GM15510 (cell line): ENCODE results near the gene RAP1GAP2.

ENCODE experiments used
- POLR2A ChIP-seq: IDR thresholded peaks from 3 replicates; pipeline ENCODE4 v1.6.1; 2011; ENCODE audit warnings: borderline replicate concordance; ENCODE audit not compliant: insufficient read length; ENCODE audit errors: extremely low read depth

The RAP1GAP2 gene

GRCh38 chr17:2853283-2854142, 57.3 kb downstream of the RAP1GAP2 start:
- no peak for TF ChIP-seq POLR2A

DNA sequence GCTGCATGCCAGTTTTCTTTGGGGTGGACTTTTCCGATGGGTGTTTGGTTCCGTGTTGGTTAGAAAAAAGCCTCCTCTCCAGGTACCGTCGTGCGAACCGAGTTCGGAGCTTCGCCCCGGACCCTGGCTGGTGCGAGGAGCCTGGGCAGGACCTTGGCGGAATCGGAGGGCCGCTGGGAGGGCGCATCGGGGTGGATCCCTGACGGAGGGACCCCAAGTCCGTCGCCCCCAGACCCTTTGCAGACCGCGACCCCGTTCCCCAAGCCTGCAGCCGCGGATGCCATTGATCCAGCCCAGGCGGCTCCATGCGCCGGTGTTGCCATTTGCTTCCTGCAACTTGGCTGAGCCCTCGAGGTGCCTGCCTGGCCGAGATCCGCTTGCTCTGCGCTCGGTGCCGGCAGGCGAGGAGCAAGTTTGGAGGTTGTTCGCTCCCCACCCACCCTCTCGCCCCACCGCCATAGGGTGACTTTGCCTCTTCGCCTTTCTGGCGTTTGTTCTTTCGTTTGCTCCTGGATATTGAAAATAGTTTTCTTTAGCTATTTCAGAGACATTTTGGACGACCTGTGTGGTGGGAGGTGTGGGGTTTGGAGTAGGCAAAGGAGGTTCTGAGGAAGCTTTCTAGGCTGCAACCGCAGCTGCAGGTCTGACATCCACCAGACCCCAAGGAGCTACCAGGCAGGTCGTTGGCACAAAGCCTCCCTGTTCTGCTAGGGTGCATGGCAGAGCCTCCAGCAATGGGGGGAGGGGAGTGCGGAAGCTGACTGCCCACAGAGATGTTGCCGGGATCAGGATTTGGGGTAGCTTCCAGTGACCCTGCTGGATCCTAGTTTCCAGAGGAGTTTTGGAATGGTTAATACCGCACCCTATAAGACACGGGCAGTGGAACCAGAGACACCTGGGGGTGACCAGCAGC, 58.2 kb downstream of the RAP1GAP2 start:
- TF ChIP-seq POLR2A: no peak

- TF ChIP-seq POLR2A: no peak
These were observed 58.9 kb downstream of the RAP1GAP2 start for GRCh38 chr17:2855063-2855600.

DNA sequence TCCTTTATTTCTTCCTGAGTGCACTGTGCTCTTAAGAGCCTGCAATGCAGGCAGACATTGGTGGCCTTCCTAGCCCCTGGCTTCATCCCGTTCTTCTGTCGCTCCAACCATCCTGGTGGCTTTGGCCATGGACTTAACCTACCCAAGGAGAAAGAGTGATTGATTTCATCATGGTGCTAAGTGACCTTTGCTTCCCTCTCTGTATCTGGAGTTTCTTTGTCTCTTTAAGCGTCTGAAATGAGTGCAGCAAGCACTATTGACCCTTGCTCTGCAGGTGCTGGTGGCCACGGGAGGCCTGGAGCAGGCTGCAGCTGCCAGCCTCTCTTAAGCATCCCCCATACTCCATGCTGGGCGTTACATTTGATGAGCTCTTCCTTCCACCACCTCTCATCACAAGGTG, 60.5 kb downstream of the RAP1GAP2 start:
- no peak for TF ChIP-seq POLR2A

DNA sequence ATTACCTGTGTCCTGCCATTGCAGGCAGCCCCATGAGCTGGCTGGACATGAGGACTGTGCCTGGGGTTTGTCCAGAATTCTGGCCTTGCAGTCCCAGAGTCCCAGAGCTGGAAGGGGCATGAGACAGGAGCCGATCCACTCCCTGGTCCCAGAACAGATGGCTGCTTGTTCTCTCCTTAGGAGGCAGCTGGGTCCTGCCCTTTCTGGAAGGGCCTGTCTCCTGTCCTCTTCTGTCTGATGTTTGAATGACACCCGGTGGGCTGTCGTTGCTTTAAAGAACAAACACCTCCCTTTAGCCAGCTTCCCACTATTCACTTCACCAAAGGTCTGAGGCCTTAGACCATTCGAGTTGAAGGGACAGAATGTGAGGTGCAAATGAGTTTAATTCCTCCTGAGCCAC, 63.8 kb downstream of the RAP1GAP2 start:
- no peak for TF ChIP-seq POLR2A

GRCh38 chr17:2860883-2861282, 64.6 kb downstream of the RAP1GAP2 start:
- TF ChIP-seq POLR2A: no peak

- no peak for TF ChIP-seq POLR2A
These were observed 66.0 kb downstream of the RAP1GAP2 start for GRCh38 chr17:2862197-2862596.

DNA sequence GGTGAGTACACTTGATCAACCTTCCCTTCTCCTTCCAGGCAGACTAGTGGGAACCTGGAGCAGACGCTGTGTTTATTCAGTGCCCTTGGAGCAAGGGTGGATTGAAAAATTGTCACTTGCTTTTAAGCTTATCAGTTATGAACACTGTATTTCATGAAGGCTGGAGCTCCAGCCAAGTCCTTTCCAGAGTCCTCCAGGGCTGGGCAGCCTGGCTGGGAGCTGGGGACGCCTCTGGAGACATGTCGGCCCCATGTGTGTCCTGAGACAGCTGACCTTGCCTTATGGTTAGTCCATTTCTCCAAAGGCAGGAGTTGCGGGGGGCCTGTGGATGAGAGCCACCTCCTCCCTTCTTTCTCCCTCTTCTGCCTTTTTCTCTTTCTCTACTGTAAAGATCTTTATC, 67.0 kb downstream of the RAP1GAP2 start:
- TF ChIP-seq POLR2A: no peak

DNA sequence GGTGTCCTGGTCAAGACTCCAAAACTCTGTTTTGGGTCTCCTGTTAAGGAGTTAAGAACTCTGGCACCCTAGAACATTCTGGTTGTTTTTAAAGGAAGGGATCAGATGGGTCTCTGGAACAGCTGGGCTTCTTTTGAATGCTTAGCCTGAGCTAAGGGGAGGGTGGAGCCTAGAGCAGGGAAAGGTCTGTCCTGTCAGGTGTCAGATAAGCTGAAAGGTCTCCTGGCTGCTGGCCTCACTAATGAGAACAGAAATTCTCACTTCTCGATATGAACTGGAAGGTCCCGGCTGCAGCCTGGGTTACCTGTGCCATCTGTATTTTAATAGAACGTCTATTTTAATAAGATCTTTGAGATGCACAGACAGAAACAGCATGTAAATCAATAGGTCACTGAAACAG, 69.0 kb downstream of the RAP1GAP2 start:
- TF ChIP-seq POLR2A: no peak

GRCh38 chr17:2867441-2868424, 71.5 kb downstream of the RAP1GAP2 start:
- no peak for TF ChIP-seq POLR2A

DNA sequence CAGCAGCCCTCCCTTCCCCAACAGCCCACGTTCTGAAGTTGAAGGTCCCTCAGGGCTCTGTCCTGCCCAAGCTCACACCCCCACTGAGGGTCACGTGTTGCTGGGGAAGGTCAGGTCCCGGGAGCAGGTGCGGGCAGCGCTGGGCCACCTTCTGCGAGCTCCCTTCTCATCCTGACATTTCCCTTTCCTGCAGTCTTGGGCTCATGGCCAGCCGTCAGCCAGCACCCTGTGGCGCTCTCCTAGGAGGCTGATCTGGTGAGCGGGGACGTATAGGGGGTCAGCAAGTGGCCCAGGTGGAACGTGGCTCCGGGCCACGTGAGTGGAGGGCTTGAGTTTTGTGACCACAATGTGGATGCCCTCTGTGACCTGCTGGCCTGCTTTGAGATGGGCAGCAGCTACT, 73.4 kb downstream of the RAP1GAP2 start:
- no peak for TF ChIP-seq POLR2A

DNA sequence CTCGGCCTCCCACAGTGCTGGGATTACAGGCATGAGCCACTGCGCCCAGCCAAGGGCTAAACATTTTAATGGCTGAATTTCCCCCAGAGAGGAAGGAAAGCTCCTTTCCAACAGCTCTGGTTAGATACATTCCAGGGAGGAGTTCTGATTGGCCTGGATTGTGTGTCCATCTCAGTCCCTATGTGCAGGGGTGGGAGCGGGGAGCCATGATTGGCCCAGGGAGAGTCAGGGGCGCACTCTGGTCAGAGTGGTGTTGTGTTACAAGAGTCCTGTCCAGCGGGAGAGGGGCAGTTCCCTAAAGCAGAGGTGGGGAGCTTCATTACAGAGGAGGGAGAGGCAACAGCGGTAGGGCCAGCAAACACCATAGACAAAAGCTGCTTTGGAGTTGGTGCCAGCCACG, 75.0 kb downstream of the RAP1GAP2 start:
- TF ChIP-seq POLR2A: no peak

- no peak for TF ChIP-seq POLR2A
These were observed 75.5 kb downstream of the RAP1GAP2 start for GRCh38 chr17:2871720-2872119.

DNA sequence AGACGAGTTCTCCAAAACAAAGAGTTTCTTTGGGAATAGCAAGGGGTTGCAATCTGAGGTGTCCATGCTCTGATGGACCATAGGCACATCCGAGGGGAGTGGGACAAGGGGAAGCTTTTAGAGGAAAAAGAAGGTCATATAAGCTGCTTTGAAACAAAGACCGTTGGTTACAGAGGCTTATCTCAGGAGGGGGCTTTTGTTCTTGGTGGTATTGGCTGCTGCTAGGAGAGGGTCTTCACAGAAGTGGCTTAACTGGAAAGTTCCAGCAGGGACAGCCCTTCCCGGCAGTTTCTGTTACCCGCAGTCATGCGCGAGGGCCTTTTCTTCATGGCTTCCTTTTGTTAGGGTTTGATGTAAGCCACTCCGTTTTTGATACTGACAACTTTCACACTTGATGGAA, 76.0 kb downstream of the RAP1GAP2 start:
- no peak for TF ChIP-seq POLR2A
